Activated effector memory CD4-positive, alpha-beta T cell treated with anti-CD3 and anti-CD28 coated beads, Interleukin-2, amount 50 U/mL, for 16 hours (primary cell): ENCODE data around the gene PDE6B.

Source experiments
- DNase-seq: peaks from one replicate; pipeline ENCODE4 v3.0.0-alpha.2; 2020

The PDE6B gene

GRCh38 chr4:708631-708933 lies 83.2 kb downstream of the PDE6B start:
- DNase-seq, result no peak

GRCh38 chr4:709348-709747 lies 84.0 kb downstream of the PDE6B start:
- DNase-seq, result no peak

- DNase-seq, result no peak
These were observed 84.7 kb downstream of the PDE6B start for GRCh38 chr4:710116-710515.

GRCh38 chr4:710916-711315 lies 85.5 kb downstream of the PDE6B start:
- no peak for DNase-seq

GRCh38 chr4:712093-712492 lies 86.7 kb downstream of the PDE6B start:
- no peak for DNase-seq

GRCh38 chr4:712916-713632 lies 87.7 kb downstream of the PDE6B start:
- no peak for DNase-seq

- DNase-seq, result no peak
These were observed 88.7 kb downstream of the PDE6B start for GRCh38 chr4:714087-714486.

GRCh38 chr4:717601-718320 lies 92.4 kb downstream of the PDE6B start:
- DNase-seq, result no peak

GRCh38 chr4:718460-718859 lies 93.1 kb downstream of the PDE6B start:
- DNase-seq, result no peak
